HCEC 1CT (cell line): ENCODE measurements around the gene ANKRD37.

Experiments used
- DNase-seq: peaks from one replicate; pipeline ENCODE4 v3.0.0-alpha.2; 2017

ANKRD37 gene

GRCh38 chr4:185381288-185382196 lies 15.1 kb upstream of the ANKRD37 start:
- peak; percentile 3 for DNase-seq

DNA sequence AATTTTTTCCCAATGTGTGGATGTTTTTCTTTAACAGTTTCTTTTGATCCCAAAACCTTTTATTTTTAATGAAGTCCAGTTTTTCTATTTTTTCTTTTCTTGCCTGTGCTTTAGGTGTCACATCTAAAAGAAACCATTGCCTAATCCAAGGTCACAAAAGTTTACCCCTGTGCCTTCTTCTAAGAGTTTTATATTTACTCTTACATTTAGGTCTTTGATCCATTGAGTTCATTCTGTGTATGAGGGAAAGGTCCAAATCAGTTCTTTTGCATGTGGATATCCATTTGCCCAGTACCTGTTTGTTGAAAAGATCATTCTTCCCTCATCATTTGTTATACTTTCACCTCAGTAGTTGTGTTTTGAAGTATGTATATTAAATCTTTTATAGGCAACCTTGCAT lies 13.9 kb upstream of the ANKRD37 start:
- DNase-seq, result no peak

DNA sequence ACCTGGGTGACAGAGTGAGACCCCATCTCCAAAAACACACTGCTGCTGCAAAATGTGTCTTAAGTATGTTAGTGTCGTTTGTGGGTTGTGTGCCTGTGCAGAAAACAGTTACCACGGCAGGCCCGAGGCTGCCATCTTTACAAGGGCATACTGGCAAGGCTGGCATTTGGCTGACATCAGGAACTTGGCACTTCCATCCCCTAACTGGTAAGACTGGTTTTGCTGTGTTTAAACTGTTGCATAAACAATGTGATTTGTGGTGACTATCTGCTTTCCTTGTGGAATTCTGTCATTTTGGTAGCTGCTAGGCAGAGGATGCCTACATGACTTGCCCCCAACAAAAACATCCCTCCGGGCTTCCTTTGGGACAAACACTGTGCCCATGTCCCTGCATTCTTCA lies 13.2 kb upstream of the ANKRD37 start:
- DNase-seq, result no peak

DNA sequence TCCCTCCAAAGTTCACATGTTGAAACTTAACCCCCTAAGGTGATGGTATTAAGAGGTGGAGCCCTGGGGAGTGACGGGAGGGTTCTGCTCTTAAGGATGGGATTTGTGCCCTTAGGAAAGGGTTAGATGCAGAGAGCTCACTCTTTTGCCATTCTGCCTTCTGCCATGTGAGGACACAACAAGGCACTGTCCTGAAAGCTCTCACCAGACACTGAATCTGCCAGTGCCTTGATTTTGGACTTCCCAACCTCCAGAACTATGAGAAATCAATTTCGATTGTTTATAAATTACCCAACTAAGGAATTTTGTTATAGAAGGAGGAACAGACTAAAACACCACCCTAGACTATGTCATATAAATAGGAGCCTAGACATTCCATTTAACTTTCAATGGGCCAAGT lies 12.6 kb upstream of the ANKRD37 start:
- DNase-seq, result no peak

DNA sequence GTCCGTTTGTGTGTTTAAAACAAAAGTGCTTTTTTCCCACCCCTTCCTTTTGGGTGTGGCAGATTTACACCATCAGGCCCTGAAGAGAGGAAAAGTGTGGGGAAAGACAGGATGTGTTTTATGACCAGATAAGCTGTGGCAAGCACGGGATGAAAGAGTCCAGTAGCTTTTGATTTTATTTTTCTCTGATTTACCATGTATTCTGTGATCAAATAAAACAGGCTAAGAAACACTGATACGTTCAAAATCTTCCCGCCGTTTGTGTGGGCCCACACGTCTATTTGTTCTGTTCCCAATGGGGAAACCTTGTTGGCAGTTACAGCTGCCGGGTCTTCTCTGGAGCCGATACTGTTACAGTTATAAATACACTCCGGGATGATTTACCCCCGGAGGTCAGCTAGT lies 11.7 kb upstream of the ANKRD37 start:
- DNase-seq, result no peak

- no peak for DNase-seq
Observed at GRCh38 chr4:185387957-185388356, 8.7 kb upstream of the ANKRD37 start.

- no peak for DNase-seq
Observed at GRCh38 chr4:185390941-185391340, 5.7 kb upstream of the ANKRD37 start.

DNA sequence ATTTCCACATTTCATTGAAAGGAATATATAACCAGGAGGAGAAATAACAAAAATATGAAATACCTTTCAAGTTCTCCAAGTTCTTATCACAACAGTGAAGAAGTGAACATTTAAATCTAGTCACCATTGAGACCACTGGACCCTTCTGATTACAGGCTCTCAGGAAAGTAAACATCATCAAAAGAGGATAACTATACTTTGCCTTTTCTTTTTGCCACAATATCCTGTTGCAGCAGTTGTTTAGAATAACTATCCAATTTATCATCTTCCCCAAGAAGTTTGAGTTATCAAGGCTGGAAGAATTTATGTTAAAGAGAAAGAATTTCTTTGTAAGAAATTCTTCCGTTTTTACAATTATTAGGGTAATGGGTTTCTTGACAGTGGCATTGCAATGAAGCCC lies 4.5 kb upstream of the ANKRD37 start:
- DNase-seq, result no peak

- no peak for DNase-seq
Observed at GRCh38 chr4:185394568-185395237, 1.9 kb upstream of the ANKRD37 start.

DNA sequence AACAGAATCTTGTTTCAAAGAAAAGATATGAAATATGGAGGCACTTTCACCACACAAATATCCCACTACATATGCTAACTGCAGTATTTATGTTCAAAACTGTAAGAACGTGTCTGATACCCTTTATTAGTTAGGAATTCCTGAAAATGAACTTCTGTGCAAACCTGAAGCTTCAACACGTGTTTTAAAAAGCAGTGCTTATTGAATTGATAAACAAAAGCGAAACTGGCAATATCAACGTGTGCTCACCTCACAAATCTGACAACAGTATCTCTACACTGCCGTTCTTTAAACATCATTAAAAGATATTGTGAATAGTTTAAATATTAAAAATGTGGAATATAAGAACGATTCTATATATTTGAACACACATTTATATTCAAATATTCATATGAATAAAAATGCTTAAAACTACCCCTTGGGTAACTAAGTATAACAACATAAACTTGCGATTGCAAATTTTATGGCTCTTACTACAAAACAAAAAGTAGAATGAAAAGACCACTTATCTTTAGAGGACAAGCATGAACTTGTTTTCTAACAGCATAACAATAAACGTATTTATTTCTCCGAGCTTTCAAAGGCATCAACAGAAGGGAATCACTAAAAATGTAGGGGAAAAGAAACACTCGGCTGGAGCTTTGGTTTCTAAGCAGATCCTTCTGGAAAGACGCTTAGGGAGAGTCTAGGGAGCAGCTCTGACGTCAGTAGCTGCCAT lies 1.2 kb upstream of the ANKRD37 start, which contains the start of gene LRP2BP:
LRP2BP (minus strand) TSS at position 687 of the 718 bp plus-strand sequence. CDS start 17,738 bp downstream, outside the sequence.
- DNase-seq, result no peak

- peak; percentile 90 for DNase-seq
Observed at GRCh38 chr4:185395956-185396723, 501 bp upstream of the ANKRD37 start.

DNA sequence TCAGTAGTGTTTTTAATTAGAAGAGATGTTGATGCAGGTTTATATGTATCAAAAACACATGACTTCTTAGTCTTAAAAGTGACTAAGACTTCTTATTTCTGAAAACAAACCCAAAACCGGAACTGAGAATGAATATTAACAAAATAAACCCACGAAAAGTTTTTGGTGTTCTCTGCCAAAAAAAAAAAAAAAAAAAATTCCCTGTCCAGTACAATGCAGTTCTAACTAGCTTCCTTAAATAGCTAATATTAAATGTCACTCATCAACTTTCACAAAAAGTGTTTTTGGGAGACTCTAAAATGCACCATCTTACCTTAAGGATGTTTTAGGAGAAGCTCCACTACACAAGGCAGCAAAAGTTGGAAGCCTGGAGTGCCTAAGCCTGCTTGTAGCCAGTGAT lies 2.0 kb downstream of the ANKRD37 start:
- no peak for DNase-seq

GRCh38 chr4:185399466-185399865 lies 2.8 kb downstream of the ANKRD37 start:
- DNase-seq, result no peak

DNA sequence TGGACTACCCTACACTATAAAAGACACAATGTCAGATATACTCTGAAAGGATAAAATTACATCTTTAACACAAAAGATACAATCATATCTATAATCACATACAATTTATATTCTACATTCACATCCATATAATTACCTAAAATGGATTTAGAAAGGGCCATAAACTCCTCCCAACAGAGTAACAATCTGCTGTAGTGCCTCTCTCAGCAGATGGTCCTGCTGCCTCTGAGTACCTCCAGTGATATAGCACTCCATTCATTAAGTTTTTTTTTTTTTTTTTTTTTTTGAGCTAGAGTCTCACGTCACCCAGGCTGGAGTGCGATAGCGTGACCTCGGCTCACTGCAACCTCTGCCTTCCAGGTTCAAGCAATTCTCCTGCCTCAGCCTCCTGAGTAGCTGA lies 7.4 kb downstream of the ANKRD37 start:
- no peak for DNase-seq

DNA sequence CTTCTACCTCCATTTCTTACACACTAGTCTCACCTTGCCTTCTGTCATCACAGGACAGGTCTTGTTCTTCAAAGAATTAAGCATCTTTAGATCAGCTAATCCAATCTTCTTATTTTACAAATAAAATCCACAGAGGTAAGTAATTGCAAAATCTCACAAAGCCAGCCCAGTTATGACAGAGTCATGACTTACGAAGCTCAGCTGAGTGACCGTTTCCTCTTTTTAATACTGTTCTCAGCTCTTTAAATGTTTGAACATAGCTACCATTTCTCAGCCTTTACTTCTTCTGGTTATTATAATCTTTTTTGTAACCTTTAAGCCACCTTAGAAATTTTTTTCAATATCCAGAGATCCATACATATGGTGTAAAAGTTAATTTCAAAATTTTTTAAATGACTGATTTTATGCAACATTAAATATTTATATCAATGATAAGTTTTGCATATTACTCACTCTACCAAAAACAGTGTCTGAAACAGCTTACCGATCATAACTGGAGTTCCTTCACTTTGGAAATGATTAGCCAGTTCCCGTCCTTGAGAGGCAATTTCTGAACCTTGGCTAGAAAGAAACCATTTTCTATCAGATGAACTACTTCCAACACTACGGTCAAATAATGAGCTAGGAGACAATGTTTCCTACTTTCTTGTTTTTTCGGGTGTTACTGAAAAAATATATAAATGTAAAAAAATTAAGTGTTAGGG lies 8.8 kb downstream of the ANKRD37 start:
- DNase-seq, result no peak

DNA sequence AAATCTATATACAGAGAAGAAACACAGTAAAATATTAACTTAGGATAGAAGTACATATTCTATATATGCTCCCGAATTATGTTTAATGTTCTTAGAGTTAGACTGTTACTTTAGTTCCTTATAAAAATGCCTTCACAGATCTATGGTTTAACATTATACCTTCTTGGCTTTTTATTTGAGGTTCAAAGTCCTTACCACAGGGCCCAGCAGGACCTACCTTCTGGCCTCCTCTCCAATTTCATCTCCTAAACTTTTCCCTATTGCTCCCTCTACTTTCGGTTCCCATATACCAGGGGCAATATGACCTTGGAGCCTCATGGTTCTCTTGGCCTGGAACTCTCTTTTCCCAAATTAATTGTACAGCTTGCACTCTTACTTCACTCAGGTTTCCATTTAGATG lies 11.8 kb downstream of the ANKRD37 start:
- DNase-seq, result no peak

DNA sequence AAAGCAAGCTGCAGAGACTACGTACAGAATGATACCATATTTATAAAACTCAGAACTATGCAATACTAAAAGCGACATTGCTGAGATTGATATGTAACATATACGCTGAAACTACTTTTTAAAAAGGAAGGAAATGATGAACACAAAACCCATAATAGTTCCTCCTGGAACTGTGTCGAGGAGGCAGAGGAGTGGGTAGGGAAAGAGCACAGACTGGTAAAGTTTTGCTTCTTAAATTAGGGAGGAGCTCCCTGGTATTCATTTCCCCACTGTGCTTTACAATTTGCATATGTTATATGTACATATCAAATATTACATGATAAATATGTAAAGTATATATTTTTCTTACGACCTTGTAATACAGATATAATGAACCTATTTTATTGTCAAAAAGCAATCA lies 15.2 kb downstream of the ANKRD37 start:
- DNase-seq, result no peak

DNA sequence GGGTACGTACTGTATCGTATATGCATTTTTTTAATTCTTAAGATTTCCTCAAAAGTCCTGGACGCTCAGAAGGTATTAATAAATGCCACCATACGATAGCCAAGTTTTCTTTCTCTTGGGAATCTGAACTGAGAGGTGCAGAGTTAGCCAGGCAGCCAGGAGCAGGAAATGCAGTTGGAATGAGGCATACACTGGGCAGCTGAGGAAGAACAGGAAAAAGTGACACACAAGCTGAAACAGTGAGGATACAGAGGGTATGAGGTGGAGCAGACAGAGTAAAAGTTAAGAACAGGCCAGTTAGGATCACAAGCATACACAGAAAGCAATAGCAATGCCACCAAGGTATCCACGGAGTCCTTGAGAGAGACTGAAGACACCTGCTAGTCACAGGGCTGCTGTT lies 15.8 kb downstream of the ANKRD37 start:
- DNase-seq, result no peak

DNA sequence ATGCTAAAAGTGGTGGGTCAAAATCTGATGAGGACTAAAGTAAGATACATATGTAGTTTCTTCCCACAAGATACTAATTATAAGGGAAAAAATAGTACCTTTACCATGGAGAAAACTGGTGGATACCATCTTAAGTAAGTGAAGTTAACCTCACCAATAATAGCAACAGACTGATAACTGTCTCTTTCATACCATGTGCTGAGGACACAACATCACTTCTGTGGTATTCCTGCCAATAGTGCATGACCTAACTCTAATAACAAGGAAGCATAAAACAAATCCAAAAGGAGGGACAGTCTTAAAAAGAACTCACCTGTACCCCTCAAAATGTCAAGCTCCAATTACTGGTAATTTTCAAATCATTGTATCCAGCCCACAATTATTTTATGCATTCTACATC lies 20.3 kb downstream of the ANKRD37 start:
- no peak for DNase-seq

DNA sequence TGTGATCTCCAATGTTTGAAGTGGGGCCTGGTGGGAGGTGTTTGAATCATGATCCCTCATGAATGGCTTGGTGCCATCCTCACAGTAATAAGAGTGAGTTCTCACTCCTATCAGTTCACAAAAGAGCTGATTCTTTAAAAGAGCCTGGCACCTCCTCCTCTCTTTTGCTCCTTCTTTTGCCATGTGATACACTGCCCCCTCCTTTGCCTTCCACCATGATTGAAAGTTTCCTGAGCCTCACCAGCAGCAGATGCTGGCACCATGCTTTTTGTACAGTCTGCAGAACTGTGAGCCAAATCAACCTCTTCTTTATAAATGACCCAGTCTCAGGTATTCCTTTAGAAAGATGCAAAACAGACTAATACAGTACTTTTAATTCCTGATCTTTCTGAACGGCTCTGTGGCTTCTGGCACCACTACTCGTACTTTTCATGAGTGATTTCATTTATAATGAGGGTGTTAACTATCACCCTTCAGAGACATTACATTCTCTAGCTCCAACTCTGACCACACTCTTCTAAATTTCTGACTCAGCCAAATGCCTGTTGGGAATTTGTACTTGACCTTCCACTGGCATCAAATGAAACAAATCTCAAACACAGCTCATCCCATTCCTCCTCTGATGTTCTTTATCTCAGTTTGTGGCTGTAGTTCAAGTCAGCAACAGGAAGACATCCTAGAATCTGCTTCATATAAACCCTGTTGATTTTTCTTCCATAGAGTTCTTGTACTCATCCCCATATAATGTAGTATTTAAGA lies 24.9 kb downstream of the ANKRD37 start:
- DNase-seq, result peak; percentile 8

- no peak for DNase-seq
Observed at GRCh38 chr4:185424905-185425646, 28.4 kb downstream of the ANKRD37 start.
